Osteocyte (in vitro differentiated cells): Measurements from ENCODE around the gene CROCC2. TPM values are rescaled to one million over a fixed set of nuclear protein-coding genes. Genes with fewer than 3 reads are reported as not detected.
A peak's percentile ranks its signal among the peaks of the same experiment; 100 is the strongest.

Experiments
- DNase-seq: peaks from one replicate; pipeline ENCODE4 v3.0.0; 2021; ENCODE audit warnings: mixed read lengths; ENCODE audit not compliant: unreplicated experiment; ENCODE audit errors: extremely low spot score
- H3K27ac Mint-ChIP-seq: one replicate; pipeline ENCODE4 v1.8.0; 2021; ENCODE audit warnings: mild to moderate bottlenecking, mixed read lengths; ENCODE audit not compliant: unreplicated experiment
- H3K27me3 Mint-ChIP-seq: one replicate; pipeline ENCODE4 v1.8.0; 2021; ENCODE audit warnings: mixed read lengths; ENCODE audit not compliant: unreplicated experiment
- H3K36me3 Mint-ChIP-seq: one replicate; pipeline ENCODE4 v1.8.0; 2021; ENCODE audit warnings: mixed read lengths; ENCODE audit not compliant: unreplicated experiment
- H3K4me1 Mint-ChIP-seq: one replicate; pipeline ENCODE4 v1.8.0; 2021; ENCODE audit warnings: mixed read lengths; ENCODE audit not compliant: unreplicated experiment
- H3K4me3 Mint-ChIP-seq: one replicate; pipeline ENCODE4 v1.8.0; 2021; ENCODE audit warnings: mild to moderate bottlenecking, moderate library complexity, mixed read lengths; ENCODE audit not compliant: unreplicated experiment
- H3K9me3 Mint-ChIP-seq: one replicate; pipeline ENCODE4 v1.8.0; 2021; ENCODE audit warnings: mixed read lengths; ENCODE audit not compliant: unreplicated experiment
- CTCF ChIP-seq: fragments of 200-600 bp; sonication (generic); IDR thresholded peaks from 2 replicates; pipeline ENCODE4 v1.5.0; 2021; ENCODE audit warnings: antibody characterized with exemption, mild to moderate bottlenecking, moderate library complexity
- total RNA-seq: library from RNA; stranded (reverse); gene quantifications from 2 replicates; pipeline ENCODE4 v1.2.1, GENCODE V29; 2021

The CROCC2 gene
- total RNA-seq, 1 donor from 2014 or later: not detected

GRCh38 chr2:240963065-240963867, 57.1 kb downstream of the CROCC2 start:
- Mint-ChIP-seq H3K27ac (no peak overlapping the region), H3K9me3 (no peaks in the 10 kb centered on the region), H3K4me3 (no peak overlapping the region), H3K27me3 (peaks cover 2% of the 10 kb centered on the region), H3K36me3 (no peaks in the 10 kb centered on the region), H3K4me1 (peaks cover 16% of the 10 kb centered on the region)
- peak; percentile 83 for DNase-seq
- TF ChIP-seq CTCF: no peak

GRCh38 chr2:240963868-240964703, 58.0 kb downstream of the CROCC2 start:
- no peak overlapping the region for H3K27ac Mint-ChIP-seq
- H3K27me3 Mint-ChIP-seq: peaks cover 2% of the 10 kb centered on the region
- H3K4me3 Mint-ChIP-seq: no peak overlapping the region
- DNase-seq: peak; percentile 80
- TF ChIP-seq CTCF: no peak
- H3K36me3 Mint-ChIP-seq: no peaks in the 10 kb centered on the region
- H3K9me3 Mint-ChIP-seq: no peaks in the 10 kb centered on the region
- H3K4me1 Mint-ChIP-seq: peaks cover 16% of the 10 kb centered on the region

GRCh38 chr2:240964704-240965295, 58.7 kb downstream of the CROCC2 start:
- Mint-ChIP-seq H3K4me1 (peaks cover 14% of the 10 kb centered on the region), H3K27me3 (no peaks in the 10 kb centered on the region), H3K27ac (no peak overlapping the region), H3K36me3 (no peaks in the 10 kb centered on the region), H3K4me3 (no peak overlapping the region), H3K9me3 (no peaks in the 10 kb centered on the region)
- DNase-seq: peak; percentile 82
- TF ChIP-seq CTCF: no peak

GRCh38 chr2:240965296-240965904, 59.3 kb downstream of the CROCC2 start:
- peaks cover 9% of the 10 kb centered on the region for H3K4me1 Mint-ChIP-seq
- H3K9me3 Mint-ChIP-seq: no peaks in the 10 kb centered on the region
- no peak for TF ChIP-seq CTCF
- no peak overlapping the region for H3K27ac Mint-ChIP-seq
- no peak overlapping the region for H3K4me3 Mint-ChIP-seq
- H3K27me3 Mint-ChIP-seq: peaks cover 3% of the 10 kb centered on the region
- no peaks in the 10 kb centered on the region for H3K36me3 Mint-ChIP-seq
- peak; percentile 80 for DNase-seq
